Activated CD8-positive, alpha-beta T cell treated with anti-CD3 and anti-CD28 coated beads for 36 hours (primary cell): ENCODE results near the gene OR14A2. TPM values are rescaled to one million over a fixed set of nuclear protein-coding genes. Genes with fewer than 3 reads are reported as not detected.
"Not testable (repeated sequence)": the region's sequence is repeated elsewhere in the genome, so short reads cannot be mapped to it uniquely, and the experiment has no call there.

Experiments
- ATAC-seq: fragments of 200-7000 bp; cut with Tn5 transposase; one replicate; pipeline ENCODE4 v1.10.0; 2021; ENCODE audit warnings: mild to moderate bottlenecking, moderate library complexity
- CTCF ChIA-PET: fragments of 350-600 bp; sonication (Branson Sonifier 250); formaldehyde crosslinking; loops from one replicate; lab custom pipeline; 2021; ENCODE audit warnings: antibody characterized with exemption; lab: Charles Lee
- POLR2A ChIA-PET: fragments of 350-600 bp; sonication (Branson Sonifier 250); formaldehyde crosslinking; loops from one replicate; lab custom pipeline; 2021; ENCODE audit warnings: antibody characterized with exemption; lab: Charles Lee
- DNase-seq: peaks from one replicate; pipeline ENCODE4 v3.0.0-alpha.2; 2020
- H3K27ac Mint-ChIP-seq: one replicate; pipeline ENCODE4 v1.8.0; 2021; ENCODE audit warnings: mild to moderate bottlenecking, mixed read lengths
- H3K27me3 Mint-ChIP-seq: one replicate; pipeline ENCODE4 v1.8.0; 2021; ENCODE audit warnings: mixed read lengths
- H3K36me3 Mint-ChIP-seq: one replicate; pipeline ENCODE4 v1.8.0; 2021; ENCODE audit warnings: low read depth, mixed read lengths
- H3K4me1 Mint-ChIP-seq: one replicate; pipeline ENCODE4 v1.8.0; 2021; ENCODE audit warnings: low read depth, mixed read lengths
- H3K4me3 Mint-ChIP-seq: one replicate; pipeline ENCODE4 v1.8.0; 2021; ENCODE audit warnings: mild to moderate bottlenecking, moderate library complexity, mixed read lengths
- H3K9me3 Mint-ChIP-seq: one replicate; pipeline ENCODE4 v1.8.0; 2021; ENCODE audit warnings: mixed read lengths
- CTCF ChIP-seq: fragments of 200-600 bp; IDR thresholded peaks from one replicate; pipeline ENCODE4 v1.8.0; 2022; ENCODE audit warnings: antibody characterized with exemption, mild to moderate bottlenecking
- intact Hi-C: fragments of 100-400 bp; cut with micrococcal nuclease; formaldehyde crosslinking; loops from one replicate; pipeline ENCODE4 v1.10.0; 2022
- total RNA-seq, 2 experiments: library from RNA; stranded (reverse); gene quantifications; one replicate each; pipeline ENCODE4 v1.2.3, GENCODE V29; 2021

Gene OR14A2
- total RNA-seq, 2 experiments from 2014 or later = not detected

GRCh38 chr1:247747616-247748015, 325 bp downstream of the OR14A2 start:
- POLR2A ChIA-PET = no interaction called here
- peaks cover 8% of the 10 kb centered on the region for H3K9me3 Mint-ChIP-seq
- no peak overlapping the region for H3K4me3 Mint-ChIP-seq
- intact Hi-C loops = no loop called here
- H3K27ac Mint-ChIP-seq = no peak overlapping the region
- TF ChIP-seq CTCF = no peak
- no peaks in the 10 kb centered on the region for H3K36me3 Mint-ChIP-seq
- H3K27me3 Mint-ChIP-seq = no peaks in the 10 kb centered on the region
- ATAC-seq (no peak), DNase-seq (no peak)
- CTCF ChIA-PET = no interaction called here
- H3K4me1 Mint-ChIP-seq = no peaks in the 10 kb centered on the region

GRCh38 chr1:247746391-247746935, 1.5 kb downstream of the OR14A2 start:
- no peak for ATAC-seq

GRCh38 chr1:247742215-247742760, 5.7 kb downstream of the OR14A2 start:
- H3K4me3 Mint-ChIP-seq, intact Hi-C loops, H3K27ac Mint-ChIP-seq, DNase-seq, POLR2A ChIA-PET, CTCF ChIA-PET, H3K36me3 Mint-ChIP-seq, H3K9me3 Mint-ChIP-seq, H3K27me3 Mint-ChIP-seq, ATAC-seq, H3K4me1 Mint-ChIP-seq: not testable (repeated sequence)

More at GRCh38 chr1:247746391-247746935, 1.5 kb downstream of the OR14A2 start:
- DNase-seq = no peak
- no peak for TF ChIP-seq CTCF
- H3K4me1 Mint-ChIP-seq = no peaks in the 10 kb centered on the region
- intact Hi-C loops = no loop called here
- CTCF ChIA-PET = no interaction called here
- H3K27ac Mint-ChIP-seq = no peak overlapping the region
- POLR2A ChIA-PET = no interaction called here
- H3K9me3 Mint-ChIP-seq = peaks cover 5% of the 10 kb centered on the region
- H3K36me3 Mint-ChIP-seq = no peaks in the 10 kb centered on the region
- H3K27me3 Mint-ChIP-seq = no peaks in the 10 kb centered on the region
- no peak overlapping the region for H3K4me3 Mint-ChIP-seq

GRCh38 chr1:247741756-247742155, 6.2 kb downstream of the OR14A2 start:
- Mint-ChIP-seq H3K27ac (no peak overlapping the region), H3K36me3 (no peaks in the 10 kb centered on the region), H3K9me3 (no peaks in the 10 kb centered on the region), H3K27me3 (peaks cover 2% of the 10 kb centered on the region), H3K4me1 (no peaks in the 10 kb centered on the region), H3K4me3 (no peak overlapping the region)
- no peak for ATAC-seq
- CTCF ChIA-PET = no interaction called here
- intact Hi-C loops = no loop called here
- POLR2A ChIA-PET = no interaction called here
- TF ChIP-seq CTCF = no peak
- no peak for DNase-seq

- ChIA-PET POLR2A (no interaction called here), CTCF (no interaction called here)
- H3K9me3 Mint-ChIP-seq = no peaks in the 10 kb centered on the region
- intact Hi-C loops = no loop called here
- H3K36me3 Mint-ChIP-seq = no peaks in the 10 kb centered on the region
- H3K4me1 Mint-ChIP-seq = no peaks in the 10 kb centered on the region
- H3K27ac Mint-ChIP-seq = no peak overlapping the region
- H3K27me3 Mint-ChIP-seq = peaks cover 2% of the 10 kb centered on the region
- no peak overlapping the region for H3K4me3 Mint-ChIP-seq
- no peak for TF ChIP-seq CTCF
- DNase-seq (no peak), ATAC-seq (no peak)
These were observed 7.2 kb downstream of the OR14A2 start for GRCh38 chr1:247740721-247741120.
